ENCODE data around the gene VKORC1. TPM values are rescaled to one million over a fixed set of nuclear protein-coding genes. Genes with fewer than 3 reads are reported as not detected.

The VKORC1 gene
- polyA plus RNA-seq, 3 donors: 59.2 to 113 (median 91.2) TPM

DNA sequence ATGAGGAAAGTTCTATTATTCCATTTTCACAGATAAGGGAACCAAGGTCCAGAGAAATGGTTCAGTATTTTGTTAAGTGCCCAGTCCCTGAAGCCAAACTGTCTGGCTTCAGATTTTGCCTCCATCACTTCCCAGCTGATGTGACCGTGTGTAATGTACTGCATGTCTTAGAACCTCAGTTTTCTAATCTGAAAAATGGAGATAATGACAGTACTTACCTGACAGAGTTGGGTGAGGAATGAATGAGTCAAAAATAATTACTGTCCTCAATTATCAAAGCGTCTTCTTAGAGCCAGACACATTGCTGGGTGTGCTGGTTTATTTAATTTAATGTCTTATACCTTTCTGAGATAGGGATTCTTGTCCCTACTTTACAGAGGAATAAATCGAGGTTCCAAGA, 27.3 kb downstream of the VKORC1 start:
- Histone ChIP-seq H2AFZ (ENCODE audit: insufficient read depth, low read depth, low read length, poor library complexity, severe bottlenecking) (no peak overlapping the region), H3K4me2 (replicated peaks; ENCODE audit: extremely low read depth, low read length, poor library complexity, severe bottlenecking) (no peak overlapping the region), H4K20me1 (ENCODE audit: insufficient read depth, low read length) (peaks cover 33% of the 10 kb centered on the region), H3K4me3 (replicated peaks in 1 of 3; ENCODE audit: low read depth in 2 of 3, low read length in 3 of 3) (no peak overlapping the region), H3K36me3 (replicated peaks in 1 of 2; ENCODE audit: control insufficient read depth in 1 of 2, insufficient read depth in 2 of 2, low read length in 2 of 2) (peaks cover 4 to 18% of the 10 kb centered on the region in 2 donors), H3K79me2 (ENCODE audit: insufficient read depth, low read length) (peaks cover 56% of the 10 kb centered on the region), H3K4me1 (ENCODE audit: control insufficient read depth in 1 of 2, insufficient read depth in 2 of 2, low read length in 2 of 2) (peaks cover 9 to 14% of the 10 kb centered on the region in 2 donors), H3K27me3 (ENCODE audit: control insufficient read depth in 2 of 2, insufficient read depth in 2 of 2, low read length in 2 of 2) (no peaks in the 10 kb centered on the region), H3K9ac (ENCODE audit: insufficient read depth, low read length, poor library complexity, severe bottlenecking) (no peak overlapping the region), H3K9me3 (replicated peaks in 1 of 2; ENCODE audit: control insufficient read depth in 1 of 2, insufficient read depth in 1 of 2, low read length in 2 of 2) (no peaks in the 10 kb centered on the region), H3K27ac (ENCODE audit: low read depth in 1 of 2, low read length in 2 of 2) (no peak overlapping the region)
- Mint-ChIP-seq H3K27me3 (ENCODE audit: low read depth in 3 of 3) (peaks cover 0 to 3% (median 1%) of the 10 kb centered on the region in 3 donors), H3K9me3 (peaks cover 0 to 3% (median 0%) of the 10 kb centered on the region in 7 donors), H3K4me3 (no peak overlapping the region), H3K4me1 (peaks cover 24% of the 10 kb centered on the region), H3K36me3 (peaks cover 20 to 36% of the 10 kb centered on the region in 2 donors), H3K27ac (no peak overlapping the region)
- TF ChIP-seq, protein P1, sequence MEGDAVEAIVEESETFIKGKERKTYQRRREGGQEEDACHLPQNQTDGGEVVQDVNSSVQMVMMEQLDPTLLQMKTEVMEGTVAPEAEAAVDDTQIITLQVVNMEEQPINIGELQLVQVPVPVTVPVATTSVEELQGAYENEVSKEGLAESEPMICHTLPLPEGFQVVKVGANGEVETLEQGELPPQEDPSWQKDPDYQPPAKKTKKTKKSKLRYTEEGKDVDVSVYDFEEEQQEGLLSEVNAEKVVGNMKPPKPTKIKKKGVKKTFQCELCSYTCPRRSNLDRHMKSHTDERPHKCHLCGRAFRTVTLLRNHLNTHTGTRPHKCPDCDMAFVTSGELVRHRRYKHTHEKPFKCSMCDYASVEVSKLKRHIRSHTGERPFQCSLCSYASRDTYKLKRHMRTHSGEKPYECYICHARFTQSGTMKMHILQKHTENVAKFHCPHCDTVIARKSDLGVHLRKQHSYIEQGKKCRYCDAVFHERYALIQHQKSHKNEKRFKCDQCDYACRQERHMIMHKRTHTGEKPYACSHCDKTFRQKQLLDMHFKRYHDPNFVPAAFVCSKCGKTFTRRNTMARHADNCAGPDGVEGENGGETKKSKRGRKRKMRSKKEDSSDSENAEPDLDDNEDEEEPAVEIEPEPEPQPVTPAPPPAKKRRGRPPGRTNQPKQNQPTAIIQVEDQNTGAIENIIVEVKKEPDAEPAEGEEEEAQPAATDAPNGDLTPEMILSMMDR (IDR thresholded peaks at IDR 0.05): no peak
- WGBS (ENCODE audit: insufficient coverage): 100% methylated on average over 1 of the region's 3 CpGs
- intact Hi-C loops (cut with micrococcal nuclease): no loop called here
- no peak for DNase-seq

DNA sequence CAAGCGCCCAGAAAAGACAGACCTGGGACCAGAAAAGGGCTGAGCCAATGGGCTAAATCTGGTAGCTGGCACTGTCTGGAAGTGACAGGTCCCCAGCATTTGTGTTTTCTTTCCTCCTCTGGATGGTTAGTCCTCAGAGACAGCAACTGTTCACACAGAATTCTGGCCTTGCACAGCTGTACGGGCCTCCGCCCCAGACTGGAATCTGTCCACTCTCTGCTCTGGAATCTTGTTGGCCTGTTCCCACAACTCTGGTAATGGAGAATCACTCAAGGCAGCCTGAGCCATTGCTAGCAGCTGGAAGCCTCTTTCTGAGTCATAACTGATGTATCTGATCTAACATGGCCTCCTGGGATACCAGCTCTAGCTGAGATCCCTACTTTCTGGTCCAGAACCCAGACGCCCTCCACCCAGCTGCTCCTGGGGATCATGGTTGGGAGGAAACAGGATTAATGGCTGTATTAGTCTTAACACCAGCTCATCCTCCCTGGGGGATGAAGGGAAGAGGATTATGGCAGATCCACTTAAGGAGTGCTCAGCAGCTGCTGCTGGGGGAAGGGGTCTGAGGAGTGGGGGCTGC, 29.6 kb downstream of the VKORC1 start:
- intact Hi-C loops (cut with micrococcal nuclease): no loop called here
- no peak overlapping the region for H3K9ac ChIP-seq (ENCODE audit: insufficient read depth, low read length, poor library complexity, severe bottlenecking)
- Mint-ChIP-seq H3K9me3 (peaks cover 0 to 3% (median 0%) of the 10 kb centered on the region in 7 donors), H3K4me3 (no peak overlapping the region), H3K27me3 (ENCODE audit: low read depth in 3 of 3) (peaks cover 0 to 5% (median 1%) of the 10 kb centered on the region in 3 donors), H3K4me1 (peaks cover 15% of the 10 kb centered on the region), H3K36me3 (peaks cover 38 to 60% of the 10 kb centered on the region in 2 donors), H3K27ac (peak overlapping the region in 3 of 7 donors; percentile 8 to 68 (median 24))
- TF ChIP-seq, protein P1 (IDR thresholded peaks at IDR 0.05): no peak
- 85% methylated on average over 3 of the region's 4 CpGs for WGBS (ENCODE audit: insufficient coverage)
- peaks cover 25 to 42% of the 10 kb centered on the region in 2 donors for H3K36me3 ChIP-seq (replicated peaks in 1 of 2; ENCODE audit: control insufficient read depth in 1 of 2, insufficient read depth in 2 of 2, low read length in 2 of 2)
- H2AFZ ChIP-seq (ENCODE audit: insufficient read depth, low read depth, low read length, poor library complexity, severe bottlenecking): no peak overlapping the region
- H3K27me3 ChIP-seq (ENCODE audit: control insufficient read depth in 2 of 2, insufficient read depth in 2 of 2, low read length in 2 of 2): no peaks in the 10 kb centered on the region
- H3K79me2 ChIP-seq (ENCODE audit: insufficient read depth, low read length): peaks cover 39% of the 10 kb centered on the region
- H3K4me1 ChIP-seq (ENCODE audit: control insufficient read depth in 1 of 2, insufficient read depth in 2 of 2, low read length in 2 of 2): peaks cover 0 to 5% of the 10 kb centered on the region in 2 donors
- H3K9me3 ChIP-seq (replicated peaks in 1 of 2; ENCODE audit: control insufficient read depth in 1 of 2, insufficient read depth in 1 of 2, low read length in 2 of 2): no peaks in the 10 kb centered on the region
- DNase-seq: no peak
- no peak overlapping the region for H3K4me3 ChIP-seq (replicated peaks in 1 of 3; ENCODE audit: low read depth in 2 of 3, low read length in 3 of 3)
- H4K20me1 ChIP-seq (ENCODE audit: insufficient read depth, low read length): peaks cover 27% of the 10 kb centered on the region
- no peak overlapping the region for H3K4me2 ChIP-seq (replicated peaks; ENCODE audit: extremely low read depth, low read length, poor library complexity, severe bottlenecking)
- H3K27ac ChIP-seq (ENCODE audit: low read depth in 1 of 2, low read length in 2 of 2): no peak overlapping the region
